HepG2 (cell line): ENCODE data around the gene COL27A1. TPM values are rescaled to one million over a fixed set of nuclear protein-coding genes. Genes with fewer than 3 reads are reported as not detected.

Experiments
- CBX5 ChIP-seq: sonication (generic); formaldehyde crosslinking; IDR thresholded peaks from 2 replicates; pipeline ENCODE4 v1.4.0; 2020; ENCODE audit warnings: missing genetic modification reagents, borderline replicate concordance
- HNF1A ChIP-seq, 2 experiments: sonication (generic) in 1 of 2; formaldehyde crosslinking in 1 of 2; IDR thresholded peaks; 2 replicates each; pipeline versions ENCODE4 v1.4.0 to v1.6.1; 2016 to 2020; ENCODE audit warnings: borderline replicate concordance in 1 of 2, low read depth in 1 of 2, mild to moderate bottlenecking in 1 of 2, missing genetic modification reagents in 1 of 2
- KDM5B ChIP-seq: sonication (generic); formaldehyde crosslinking; IDR thresholded peaks from 2 replicates; pipeline ENCODE4 v1.4.0; 2020; ENCODE audit warnings: missing genetic modification reagents, mild to moderate bottlenecking, borderline replicate concordance
- KLF6 ChIP-seq: IDR thresholded peaks from 2 replicates; pipeline ENCODE4 v1.8.0; 2016; ENCODE audit warnings: missing biosample characterization, missing genetic modification reagents
- MTA3 ChIP-seq: sonication (generic); formaldehyde crosslinking; IDR thresholded peaks from 2 replicates; pipeline ENCODE4 v1.4.0; 2020; ENCODE audit warnings: missing genetic modification reagents
- MTERF4 ChIP-seq: sonication (generic); formaldehyde crosslinking; IDR thresholded peaks from 2 replicates; pipeline ENCODE4 v1.8.0; 2023; ENCODE audit warnings: mild to moderate bottlenecking, missing genetic modification reagents
- PRDM10 ChIP-seq: sonication (generic); formaldehyde crosslinking; IDR thresholded peaks from 2 replicates; pipeline ENCODE4 v1.4.0; 2020; ENCODE audit warnings: low read depth, missing genetic modification reagents
- SNRNP70 ChIP-seq: fragments of 200-400 bp; formaldehyde crosslinking; IDR thresholded peaks from 2 replicates; pipeline ENCODE4 v1.6.1; 2017; ENCODE audit warnings: mild to moderate bottlenecking, low read depth, low read length, moderate library complexity
- TCF12 ChIP-seq, 2 experiments: fragments of 450-650 bp in 1 of 2; sonication (generic) in 1 of 2; formaldehyde crosslinking in 1 of 2; IDR thresholded peaks; 2 replicates each; pipeline versions ENCODE4 v1.6.1 to v1.8.0; 2017 to 2022; ENCODE audit warnings: antibody characterized with exemption in 1 of 2, mild to moderate bottlenecking in 1 of 2, missing genetic modification reagents in 1 of 2, moderate library complexity in 1 of 2
- XRCC5 ChIP-seq: fragments of 200-400 bp; formaldehyde crosslinking; optimal IDR thresholded peaks from 2 replicates; pipeline ENCODE3; 2017; ENCODE audit warnings: mild to moderate bottlenecking, low read length
- ZNF260 ChIP-seq: sonication (generic); formaldehyde crosslinking; IDR thresholded peaks from 2 replicates; pipeline ENCODE4 v1.4.0; 2020; ENCODE audit warnings: missing genetic modification reagents, low read depth, mild to moderate bottlenecking, borderline replicate concordance
- ZNF331 ChIP-seq: sonication (generic); formaldehyde crosslinking; IDR thresholded peaks from 2 replicates; pipeline ENCODE4 v1.4.0; 2020; ENCODE audit warnings: missing genetic modification reagents
- ZNF567 ChIP-seq: sonication (generic); formaldehyde crosslinking; IDR thresholded peaks from 2 replicates; pipeline ENCODE4 v1.8.1; 2023; ENCODE audit warnings: mild to moderate bottlenecking, missing genetic modification reagents, borderline replicate concordance
- ZNF773 ChIP-seq: sonication (generic); formaldehyde crosslinking; IDR thresholded peaks from 2 replicates; pipeline ENCODE4 v1.4.0; 2020; ENCODE audit warnings: missing genetic modification reagents, borderline replicate concordance
- ZNF800 ChIP-seq: sonication (generic); formaldehyde crosslinking; IDR thresholded peaks from 2 replicates; pipeline ENCODE4 v1.4.0; 2020; ENCODE audit warnings: missing genetic modification reagents
- polyA plus RNA-seq, 8 experiments: library from polyadenylated mRNA; depleted of rRNA in 3 of 8; stranded (reverse) in 7 of 8; unstranded in 1 of 8; fragments of >200 nt; fragmentation: Illumina TruSeq in 4 of 8; extraction: Trizol in 4 of 8; gene quantifications; 2 replicates each; pipeline versions ENCODE4 v1.2.1 to v1.2.3, GENCODE V29; 2011 to 2016; ENCODE audit warnings: low read depth in 4 of 8, missing spikeins in 1 of 8, mixed read lengths in 1 of 8; ENCODE audit not compliant: insufficient read depth in 1 of 8
- total RNA-seq, 5 experiments: library from RNA; depleted of rRNA; stranded (reverse); fragments of >200 nt; fragmentation: Illumina TruSeq; extraction: Trizol; gene quantifications; 2 replicates each; pipeline ENCODE4 v1.2.3, GENCODE V29; 2016; ENCODE audit warnings: low read depth in 1 of 5

COL27A1 gene
- total and polyA plus RNA-seq, 2 of the 13 experiments (the other 11 are each of a cell fraction or from before 2014, with no cell fraction given): 71.3 to 89.1 TPM

DNA sequence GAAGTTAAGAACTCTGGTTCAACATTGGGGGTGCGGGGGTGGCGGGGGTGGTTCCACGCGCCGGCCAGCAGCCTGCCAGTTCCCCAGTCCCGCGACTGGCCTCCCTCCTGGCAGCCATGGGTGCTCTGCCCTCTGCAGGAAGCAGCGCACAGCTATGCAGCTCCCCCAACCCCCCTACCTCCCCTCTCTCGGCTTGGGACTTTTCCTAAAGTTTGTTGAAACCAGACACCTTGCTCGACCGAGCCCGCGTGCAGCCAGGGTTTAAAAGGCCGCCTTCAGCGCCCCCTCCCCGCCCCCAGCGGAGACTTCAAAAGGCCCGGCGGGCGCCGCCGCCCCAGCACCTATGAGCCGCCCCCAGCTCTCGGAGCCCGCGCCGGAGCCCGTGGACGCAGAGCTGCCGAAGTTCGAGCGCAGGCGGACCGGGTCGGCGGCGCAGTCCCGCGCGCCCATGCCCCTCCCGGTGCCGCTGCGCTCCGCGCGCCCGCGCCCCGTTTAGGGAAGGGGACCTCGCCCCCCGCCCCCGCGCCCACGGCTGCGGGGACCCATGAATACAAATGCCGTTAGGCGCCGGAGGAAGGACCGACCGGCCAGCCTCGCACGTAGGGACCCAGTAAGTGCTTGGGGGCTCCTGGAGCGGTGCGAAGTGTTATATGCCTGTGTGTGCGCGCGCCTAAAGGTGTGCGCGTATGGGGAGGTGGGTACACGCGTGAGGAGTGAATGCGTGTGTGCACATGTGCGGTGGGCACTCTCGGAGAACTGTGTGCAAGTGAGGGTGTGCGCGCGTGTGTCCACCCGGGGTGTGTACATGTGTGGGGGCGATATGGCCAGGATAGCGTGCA is 1.4 kb upstream of the COL27A1 start (continued):
- peak; percentile 28; the same call in 1 of the 2 replicates for TF ChIP-seq KDM5B (CRISPR knock-in tag)
- no peak for TF ChIP-seq KLF6 (CRISPR knock-in tag)
- peak; percentile 82 for TF ChIP-seq ZNF331 (CRISPR knock-in tag)
- TF ChIP-seq MTERF4: peak; percentile 75
- TF ChIP-seq PRDM10 (CRISPR knock-in tag): 0 out of 2 replicates have a peak, but pooled peaks have one; percentile 32
- TF ChIP-seq ZNF567 (CRISPR knock-in tag): peak; percentile 50; the same call in 1 of the 2 replicates
- peak; percentile 79 for TF ChIP-seq XRCC5
- TF ChIP-seq SNRNP70: no peak
- no peak for TF ChIP-seq TCF12 (IDR thresholded peaks at IDR 0.05)
- TF ChIP-seq TCF12 (CRISPR knock-in tag; IDR thresholded peaks at IDR 0.05): 0 out of 2 replicates have a peak, but pooled peaks have one; percentile 22
- TF ChIP-seq MTA3: no peak
- peak; percentile 83 for TF ChIP-seq ZNF800
- TF ChIP-seq HNF1A (IDR thresholded peaks at IDR 0.05; ENCODE audit: low read depth): no peak
- TF ChIP-seq HNF1A (CRISPR knock-in tag; IDR thresholded peaks at IDR 0.05; ENCODE audit: borderline replicate concordance): peak; percentile 76; the same call in 1 of the 2 replicates
- no peak for TF ChIP-seq ZNF260
- TF ChIP-seq CBX5 (CRISPR knock-in tag): peak; percentile 46; the same call in 1 of the 2 replicates
- TF ChIP-seq ZNF773 (CRISPR knock-in tag): no peak
